ENCODE results near the gene DCAF17.

DNA sequence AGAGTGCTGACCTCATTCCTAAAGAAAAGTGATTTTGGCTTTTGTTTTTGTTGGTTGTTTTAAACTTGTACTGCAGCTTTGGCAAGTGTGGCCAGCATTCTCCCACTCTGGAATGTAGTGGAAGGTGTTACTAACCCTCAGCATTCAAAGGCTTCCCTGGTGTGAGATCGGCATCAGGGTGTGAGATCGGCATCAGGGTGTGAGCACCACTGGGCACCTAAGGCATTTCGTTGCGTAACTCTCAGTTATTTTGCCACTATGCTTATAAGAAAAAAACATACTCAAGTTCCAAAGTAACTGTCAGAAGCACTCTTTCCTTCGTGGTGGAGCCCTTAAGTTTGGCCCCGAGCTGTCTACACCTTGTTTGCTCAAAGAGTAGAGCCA lies 90.0 kb downstream of the DCAF17 start:
- TF ChIP-seq TCF7 (IDR thresholded peaks at IDR 0.05; ENCODE audit: low read depth) (no peak), ZBTB7A (CRISPR knock-in tag; IDR thresholded peaks at IDR 0.05) (no peak), CEBPB (IDR thresholded peaks at IDR 0.05; ENCODE audit: borderline replicate concordance, low read depth, low read length) (peak; percentile 85), ZNF431 (CRISPR knock-in tag; IDR thresholded peaks at IDR 0.05; ENCODE audit: borderline replicate concordance, low read depth) (no peak)
- TF ChIP-seq, protein P1, sequence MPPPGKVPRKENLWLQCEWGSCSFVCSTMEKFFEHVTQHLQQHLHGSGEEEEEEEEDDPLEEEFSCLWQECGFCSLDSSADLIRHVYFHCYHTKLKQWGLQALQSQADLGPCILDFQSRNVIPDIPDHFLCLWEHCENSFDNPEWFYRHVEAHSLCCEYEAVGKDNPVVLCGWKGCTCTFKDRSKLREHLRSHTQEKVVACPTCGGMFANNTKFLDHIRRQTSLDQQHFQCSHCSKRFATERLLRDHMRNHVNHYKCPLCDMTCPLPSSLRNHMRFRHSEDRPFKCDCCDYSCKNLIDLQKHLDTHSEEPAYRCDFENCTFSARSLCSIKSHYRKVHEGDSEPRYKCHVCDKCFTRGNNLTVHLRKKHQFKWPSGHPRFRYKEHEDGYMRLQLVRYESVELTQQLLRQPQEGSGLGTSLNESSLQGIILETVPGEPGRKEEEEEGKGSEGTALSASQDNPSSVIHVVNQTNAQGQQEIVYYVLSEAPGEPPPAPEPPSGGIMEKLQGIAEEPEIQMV (CRISPR knock-in tag; IDR thresholded peaks at IDR 0.05; ENCODE audit: low read depth) = no peak
- TF ChIP-seq, protein P2, sequence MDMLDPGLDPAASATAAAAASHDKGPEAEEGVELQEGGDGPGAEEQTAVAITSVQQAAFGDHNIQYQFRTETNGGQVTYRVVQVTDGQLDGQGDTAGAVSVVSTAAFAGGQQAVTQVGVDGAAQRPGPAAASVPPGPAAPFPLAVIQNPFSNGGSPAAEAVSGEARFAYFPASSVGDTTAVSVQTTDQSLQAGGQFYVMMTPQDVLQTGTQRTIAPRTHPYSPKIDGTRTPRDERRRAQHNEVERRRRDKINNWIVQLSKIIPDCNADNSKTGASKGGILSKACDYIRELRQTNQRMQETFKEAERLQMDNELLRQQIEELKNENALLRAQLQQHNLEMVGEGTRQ (IDR thresholded peaks at IDR 0.05; ENCODE audit: low read depth, low read length) = no peak
- TF ChIP-seq, protein P2 (CRISPR knock-in tag; IDR thresholded peaks at IDR 0.05; ENCODE audit: borderline replicate concordance) = no peak
